Peyer's patch (tissue), 4 donors: ENCODE data around the gene SMO. TPM values are rescaled to one million over a fixed set of nuclear protein-coding genes. Genes with fewer than 3 reads are reported as not detected.

Experiments used
- DNase-seq, 3 donors: peaks; one replicate each; pipeline ENCODE4 v3.0.0-alpha.2; 2017 to 2019
- H3K27ac ChIP-seq, 4 donors: fragments of 200-600 bp; sonication (generic); one replicate each; pipeline ENCODE4 v1.5.1; 2016 to 2019
- H3K27me3 ChIP-seq, 2 donors: fragments of 200-600 bp; sonication (generic); one replicate each; pipeline ENCODE4 v1.5.1; 2019
- H3K36me3 ChIP-seq, 3 donors: fragments of 200-600 bp; sonication (generic); one replicate each; pipeline ENCODE4 v1.5.1; 2016 to 2019
- H3K4me1 ChIP-seq, 4 donors: fragments of 200-600 bp; sonication (generic); one replicate each; pipeline ENCODE4 v1.5.1; 2016 to 2019
- H3K4me3 ChIP-seq, 4 donors: fragments of 200-600 bp; sonication (generic); 1 replicate in 3 of 4; 2 replicates in 1 of 4; pipeline ENCODE4 v1.5.1; 2016 to 2019; ENCODE audit warnings: mild to moderate bottlenecking in 1 of 4
- H3K9me3 ChIP-seq, 4 donors: fragments of 200-600 bp; sonication (generic); one replicate each; pipeline ENCODE4 v1.5.1; 2016 to 2019; ENCODE audit warnings: mild to moderate bottlenecking in 1 of 4
- CTCF ChIP-seq, 6 experiments: fragments of 450-650 bp in 4 of 6; fragments of 200-600 bp in 2 of 6; sonication (generic) in 1 of 6; IDR thresholded peaks; one replicate each; pipeline ENCODE4 v1.5.1; 2017 to 2019; ENCODE audit warnings: antibody characterized with exemption in 6 of 6, mild to moderate bottlenecking in 3 of 6, moderate library complexity in 1 of 6
- POLR2A ChIP-seq, 2 donors: fragments of 450-650 bp; IDR thresholded peaks; one replicate each; pipeline ENCODE4 v1.5.1; 2017; ENCODE audit warnings: antibody characterized with exemption in 2 of 2, mild to moderate bottlenecking in 2 of 2, moderate library complexity in 2 of 2
- total RNA-seq, 4 donors: library from RNA; depleted of rRNA; stranded (reverse); fragments of >200 nt; gene quantifications; one replicate each; pipeline ENCODE4 v1.1.0, GENCODE V29; 2016

The SMO gene
- total RNA-seq, 4 donors from 2014 or later: 0.70 to 14.9 (median 2.2) TPM

- DNase-seq: peak; percentile 97 to 99 (median 99)
- Histone ChIP-seq H3K27me3 (no peaks in the 10 kb centered on the region), H3K36me3 (no peaks in the 10 kb centered on the region), H3K4me3 (peak within 1 kb of the TSS; percentile 75 to 96 (median 86)), H3K4me1 (peaks cover 0 to 7% (median 2%) of the 10 kb centered on the region in 4 donors), H3K27ac (peak within 1 kb of the TSS; percentile 85 to 95 (median 91)), H3K9me3 (no peaks in the 10 kb centered on the region)
- TF ChIP-seq POLR2A (IDR thresholded peaks at IDR 0.05) (peak; percentile 17 to 52), CTCF (IDR thresholded peaks at IDR 0.05) (no peak)
Observed at GRCh38 chr7:129224251-129225205, 36.1 kb downstream of the SMO start, which contains the start of gene AHCYL2. AHCYL2 (plus strand) TSS chr7:129225030.

- H3K36me3 ChIP-seq: no peaks in the 10 kb centered on the region
- no peaks in the 10 kb centered on the region for H3K9me3 ChIP-seq
- H3K27ac ChIP-seq: peak overlapping the region; percentile 74 to 95 (median 91)
Observed at GRCh38 chr7:129225206-129225930, 36.9 kb downstream of the SMO start.

DNA sequence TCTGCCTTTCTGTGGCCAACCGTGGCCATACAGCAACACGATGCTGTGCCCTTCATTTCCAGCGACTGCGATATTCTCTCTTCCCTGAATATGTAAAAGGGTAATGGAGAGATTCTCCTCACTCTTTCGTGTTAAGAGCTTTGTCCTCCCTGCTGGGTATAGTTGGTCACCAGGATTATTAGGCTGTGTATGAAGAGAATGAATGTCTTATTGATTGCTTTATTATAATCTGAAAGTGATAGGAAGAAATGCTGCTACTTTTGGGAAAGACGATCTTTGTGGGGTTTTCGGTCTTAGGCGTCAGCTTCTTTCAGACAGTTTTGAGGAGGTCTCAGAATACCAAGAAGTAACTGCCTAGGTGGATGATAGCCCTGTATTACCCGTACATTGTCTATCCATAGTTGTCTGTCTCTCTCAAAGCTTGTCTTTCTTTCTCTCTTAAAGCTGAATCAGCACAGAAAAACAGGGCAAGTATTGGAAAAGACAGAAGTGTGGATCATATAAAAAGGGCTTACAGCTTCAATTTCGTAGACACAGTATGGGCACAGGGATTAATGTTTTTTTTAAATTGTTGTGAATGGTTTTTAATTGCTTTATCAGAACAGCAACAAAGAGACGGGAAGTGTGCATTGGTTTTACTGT is 37.6 kb downstream of the SMO start:
- Histone ChIP-seq H3K4me3 (peak overlapping the region; percentile 75 to 96 (median 86)), H3K36me3 (no peaks in the 10 kb centered on the region), H3K27me3 (no peaks in the 10 kb centered on the region), H3K9me3 (no peaks in the 10 kb centered on the region), H3K27ac (peak overlapping the region in 3 of 4 donors; percentile 74 to 95 (median 94)), H3K4me1 (peaks cover 0 to 7% (median 2%) of the 10 kb centered on the region in 4 donors)
- TF ChIP-seq POLR2A (IDR thresholded peaks at IDR 0.05) (no peak), CTCF (IDR thresholded peaks at IDR 0.05) (no peak)
- DNase-seq: no peak

More at GRCh38 chr7:129225206-129225930, 36.9 kb downstream of the SMO start:
- H3K4me1 ChIP-seq: peaks cover 0 to 7% (median 2%) of the 10 kb centered on the region in 4 donors
- no peaks in the 10 kb centered on the region for H3K27me3 ChIP-seq
- TF ChIP-seq POLR2A (IDR thresholded peaks at IDR 0.05) (no peak), CTCF (IDR thresholded peaks at IDR 0.05) (no peak)
- H3K4me3 ChIP-seq: peak overlapping the region; percentile 75 to 96 (median 86)
- peak; percentile 58 to 75 (median 74) for DNase-seq

DNA sequence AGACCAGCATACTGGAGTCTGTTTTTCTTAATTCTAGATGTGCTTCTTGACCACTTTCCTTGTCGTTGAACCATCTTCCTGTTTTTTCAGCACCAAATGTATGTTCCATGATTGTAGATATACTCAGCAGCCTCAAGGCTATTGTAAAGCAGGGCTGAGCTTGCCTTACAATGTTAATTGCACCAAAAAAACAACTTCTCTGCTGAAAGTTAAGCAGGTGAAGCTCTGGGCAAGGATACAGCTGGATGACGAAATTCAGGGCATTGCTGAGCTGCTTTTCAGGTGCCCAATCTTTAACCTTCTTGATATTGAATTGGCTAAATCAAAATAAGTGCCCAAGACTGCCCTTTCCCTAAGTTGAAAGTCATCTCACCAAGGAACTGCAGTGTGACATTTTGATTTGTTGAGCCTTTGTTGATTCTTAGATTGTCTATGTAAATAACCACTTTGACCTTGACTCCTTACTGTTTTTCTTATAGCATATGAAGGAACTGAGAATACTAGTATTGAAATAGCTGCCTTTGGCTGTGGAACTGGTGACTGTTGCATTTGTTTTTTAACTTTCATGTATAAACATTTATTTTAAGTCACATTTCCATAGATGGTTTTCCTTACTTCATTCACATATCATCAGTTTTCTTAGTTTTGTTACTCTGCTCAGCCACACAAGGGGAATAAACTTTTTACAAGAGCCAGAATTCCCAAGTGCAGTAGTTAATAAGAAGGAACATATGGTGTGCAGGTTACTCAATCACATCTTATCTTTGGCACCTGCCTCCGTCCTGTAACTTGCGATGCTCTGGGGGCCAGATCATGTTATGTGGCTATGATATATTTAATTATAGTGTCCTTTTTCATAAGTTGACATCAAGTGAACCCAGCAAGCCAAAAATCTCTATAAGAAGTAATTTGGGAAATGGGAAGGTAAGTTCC is 39.5 kb downstream of the SMO start:
- Histone ChIP-seq H3K4me1 (peaks cover 0 to 7% (median 2%) of the 10 kb centered on the region in 4 donors), H3K9me3 (no peaks in the 10 kb centered on the region), H3K4me3 (no peak overlapping the region), H3K27ac (no peak overlapping the region), H3K36me3 (no peaks in the 10 kb centered on the region), H3K27me3 (no peaks in the 10 kb centered on the region)
- TF ChIP-seq CTCF (IDR thresholded peaks at IDR 0.05) (no peak), POLR2A (IDR thresholded peaks at IDR 0.05) (no peak)
- DNase-seq: no peak
